ENCODE data around the gene PTPRJ.
"Not testable (repeated sequence)": the region's sequence is repeated elsewhere in the genome, so short reads cannot be mapped to it uniquely, and the experiment has no call there.

The PTPRJ gene

GRCh38 chr11:48161951-48162884, 181.9 kb downstream of the PTPRJ start:
- peak in 1 of 56 donors; percentile 20 for DNase-seq

- DNase-seq: no peak
These were observed 182.5 kb downstream of the PTPRJ start for GRCh38 chr11:48162885-48163268.

- no peak for DNase-seq
These were observed 183.2 kb downstream of the PTPRJ start for GRCh38 chr11:48163360-48164100.

DNA sequence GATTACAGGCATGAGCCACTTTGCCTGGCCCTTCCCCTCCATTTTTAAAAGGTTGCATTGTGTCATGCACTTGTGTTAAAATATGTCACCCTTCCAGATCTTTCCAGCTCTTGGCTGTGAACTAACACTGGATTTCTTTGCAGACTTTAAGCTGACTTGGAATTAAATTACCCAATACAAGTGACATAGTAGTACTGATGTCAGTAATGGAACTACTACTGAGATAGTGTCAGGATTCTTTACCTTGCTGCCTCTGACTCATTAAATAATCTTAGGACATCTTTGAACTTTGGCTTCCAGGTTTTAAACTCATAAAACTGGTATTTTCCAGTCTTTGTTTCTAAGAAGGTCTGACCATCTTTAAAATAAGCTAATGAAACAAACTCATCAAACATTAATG, 184.5 kb downstream of the PTPRJ start:
- DNase-seq: no peak

DNA sequence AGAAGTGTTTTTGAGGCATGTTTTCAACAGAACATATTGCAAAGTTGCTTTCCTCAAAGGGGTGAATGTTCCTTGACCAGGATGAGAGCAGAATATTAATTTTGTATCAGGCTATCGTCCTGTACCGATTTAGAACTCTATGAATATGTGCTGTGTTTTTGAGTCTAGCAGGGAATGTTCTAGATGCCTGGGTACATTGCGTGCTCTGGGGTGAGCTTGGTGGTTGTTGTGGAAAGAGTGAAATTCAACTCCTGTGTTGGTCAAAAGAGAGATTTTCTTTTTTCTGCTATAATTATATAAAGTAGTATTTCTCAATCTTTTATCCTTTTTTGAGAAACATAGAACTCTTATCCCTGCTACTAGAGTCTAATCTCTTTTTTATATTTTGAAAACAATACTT, 185.1 kb downstream of the PTPRJ start:
- peak in 2 of 56 donors; percentile 8 to 12 for DNase-seq

DNA sequence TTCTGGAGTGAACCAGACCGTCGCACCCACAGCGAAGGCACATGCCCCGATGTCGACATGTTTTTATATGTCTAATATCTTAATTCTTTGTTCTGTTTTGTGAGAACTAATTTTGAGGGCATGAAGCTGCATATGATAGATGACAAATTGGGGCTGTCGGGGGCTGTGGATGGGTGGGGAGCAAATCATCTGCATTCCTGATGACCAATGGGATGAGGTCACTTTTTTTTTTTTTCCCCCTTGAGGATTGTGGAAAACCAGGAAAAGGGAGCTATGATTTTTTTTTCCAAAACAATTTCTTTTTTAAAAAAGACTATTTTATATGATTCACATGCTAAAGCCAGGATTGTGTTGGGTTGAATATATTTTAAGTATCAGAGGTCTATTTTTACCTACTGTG, 187.0 kb downstream of the PTPRJ start:
- DNase-seq: no peak

- DNase-seq: no peak
These were observed 188.5 kb downstream of the PTPRJ start for GRCh38 chr11:48168815-48169214.

- DNase-seq: no peak
These were observed 188.9 kb downstream of the PTPRJ start for GRCh38 chr11:48169259-48169658.

GRCh38 chr11:48169717-48170116, 189.4 kb downstream of the PTPRJ start:
- DNase-seq: peak in 1 of 56 donors; percentile 37

DNA sequence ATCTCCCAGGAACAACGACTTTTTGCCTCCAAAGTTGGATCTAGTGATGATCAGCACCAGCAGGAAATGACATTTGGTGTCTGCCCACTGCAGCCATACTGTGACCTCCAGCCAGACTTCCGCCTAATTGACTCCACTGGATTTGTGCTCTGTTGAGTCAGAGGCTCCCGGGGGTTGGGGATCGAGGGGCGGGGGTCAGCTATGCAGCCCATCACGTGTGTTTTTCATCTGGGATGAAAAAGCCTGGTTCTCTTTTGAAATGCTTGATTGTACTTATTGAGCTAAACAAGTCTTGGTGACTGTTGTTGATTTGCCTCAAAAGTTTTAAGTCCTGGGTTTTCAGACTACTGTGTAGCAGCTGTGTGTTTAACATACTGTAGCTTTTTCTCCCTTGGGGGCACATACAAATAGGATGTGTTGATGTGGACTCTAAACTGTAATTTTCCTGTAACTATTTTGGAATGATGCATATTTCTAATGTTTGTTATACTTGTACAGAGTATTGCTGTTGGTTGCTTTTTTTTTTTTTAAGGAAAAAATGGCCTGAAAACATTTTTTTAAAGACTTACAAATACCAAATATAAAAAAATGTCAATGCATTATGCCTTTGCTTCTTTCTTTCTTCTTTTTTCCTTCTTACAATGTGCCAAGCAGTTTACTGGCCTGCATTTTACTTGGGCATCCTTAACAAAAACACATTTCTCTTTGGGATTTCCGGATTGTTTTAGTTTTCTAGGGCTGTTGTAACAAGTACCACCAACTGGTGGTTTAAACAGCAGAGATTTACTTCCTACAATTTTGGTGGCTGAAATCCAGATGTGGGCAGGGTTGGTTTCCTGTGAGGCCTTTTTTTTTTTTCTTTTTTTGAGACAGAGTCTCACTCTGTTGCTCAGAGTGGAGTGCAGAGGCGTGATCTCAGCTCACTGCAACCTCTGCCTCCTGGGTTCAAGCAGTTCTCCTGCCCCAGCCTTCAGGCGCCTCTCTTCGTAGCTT, 190.2 kb downstream of the PTPRJ start:
- DNase-seq: no peak

- DNase-seq: peak in 44 of 56 donors; percentile 8 to 78 (median 35)
These were observed 192.7 kb downstream of the PTPRJ start for GRCh38 chr11:48172818-48173609.

- DNase-seq: no peak
These were observed 197.3 kb downstream of the PTPRJ start for GRCh38 chr11:48177661-48178060.

DNA sequence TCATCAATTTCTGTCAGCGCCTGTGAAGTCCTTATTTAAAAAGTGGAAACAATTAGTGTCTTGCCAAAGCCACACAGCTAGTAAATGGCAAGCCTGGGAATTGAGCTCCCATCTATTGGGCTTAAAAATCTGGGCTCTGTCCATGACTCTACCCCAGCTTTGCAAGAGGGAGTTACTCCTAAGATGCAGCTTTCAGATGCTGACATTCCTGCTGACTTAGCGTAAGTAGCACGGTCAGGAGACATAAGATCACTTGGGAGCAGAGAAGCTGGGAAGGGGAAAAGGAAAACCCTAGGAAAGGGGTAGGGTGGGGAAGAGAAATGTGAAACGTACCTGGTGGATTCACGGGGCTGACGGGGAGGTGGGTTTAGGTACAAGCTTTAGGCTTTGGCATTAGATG, 200.3 kb downstream of the PTPRJ start:
- no peak for DNase-seq

- no peak for DNase-seq
These were observed 202.6 kb downstream of the PTPRJ start for GRCh38 chr11:48182860-48183526.

DNA sequence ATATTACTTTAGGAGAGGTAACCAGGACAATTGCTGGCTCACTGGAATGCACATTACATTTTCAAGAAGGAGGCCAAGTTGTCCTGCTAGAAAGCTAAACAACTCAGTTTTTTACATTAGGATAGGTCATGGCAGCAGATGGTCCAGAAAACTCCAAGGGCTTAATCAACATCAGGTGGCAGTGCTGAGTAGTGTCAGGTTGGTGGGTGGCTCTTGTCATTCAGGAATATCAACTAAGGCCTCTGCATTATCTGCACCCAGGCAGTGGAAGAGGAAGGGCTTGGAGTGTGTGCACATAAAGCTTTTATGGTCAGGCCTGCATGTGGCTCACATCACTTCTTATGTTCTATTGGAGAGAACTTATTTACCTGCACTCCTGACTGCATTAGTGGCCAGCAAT, 204.1 kb downstream of the PTPRJ start:
- no peak for DNase-seq

GRCh38 chr11:48190906-48191654, 210.7 kb downstream of the PTPRJ start:
- not testable (repeated sequence) for DNase-seq

DNA sequence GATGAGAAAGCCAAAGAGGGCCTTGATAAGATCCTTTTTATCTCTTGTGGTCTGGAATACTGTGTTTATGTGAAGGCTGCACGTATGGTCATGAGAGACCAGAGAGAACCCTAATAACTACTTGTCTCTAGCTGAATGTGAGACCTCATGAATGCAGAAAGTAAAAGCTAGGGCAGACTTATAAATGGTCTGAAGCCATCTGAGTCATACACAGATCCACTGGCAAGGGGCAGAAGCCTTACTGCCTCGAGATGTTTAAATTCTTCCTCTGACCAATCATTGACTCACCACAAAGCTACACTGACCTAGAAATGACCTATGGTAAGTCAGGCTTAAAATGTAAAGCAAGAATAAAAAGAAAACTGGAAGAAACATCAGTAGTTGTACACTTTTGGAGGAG, 213.5 kb downstream of the PTPRJ start:
- DNase-seq: no peak

DNA sequence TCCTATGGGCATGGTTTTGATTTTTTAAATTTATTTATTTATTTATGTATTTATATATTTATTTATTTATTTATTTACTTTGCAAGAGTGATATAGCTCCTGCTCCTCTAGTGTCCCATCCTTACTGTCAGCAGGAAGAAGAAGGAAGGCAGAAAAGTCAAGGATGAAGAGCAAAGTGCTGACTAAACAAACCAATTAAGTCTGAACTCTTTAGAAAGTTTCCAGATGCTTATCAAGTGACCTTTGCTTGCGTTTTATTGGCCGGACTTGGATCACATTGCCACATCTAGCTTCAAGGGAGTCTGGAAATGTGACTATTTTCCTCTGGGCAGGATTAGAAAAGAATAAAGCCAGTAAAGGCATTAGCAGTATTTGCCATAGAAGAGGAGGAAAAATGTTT, 227.5 kb downstream of the PTPRJ start:
- no peak for DNase-seq

- DNase-seq: no peak
These were observed 229.7 kb downstream of the PTPRJ start for GRCh38 chr11:48210052-48210451.

Data from amygdala (tissue), 56 donors.